HL-60 (cell line): Measurements from ENCODE around the gene STEAP1B.
A peak's percentile ranks its signal among the peaks of the same experiment; 100 is the strongest.
"Not testable (repeated sequence)": the region's sequence is repeated elsewhere in the genome, so short reads cannot be mapped to it uniquely, and the experiment has no call there.

Experiments used
- GABPA ChIP-seq: IDR thresholded peaks from 2 replicates; pipeline ENCODE4 v1.6.1; 2012; ENCODE audit warnings: low read depth
- POLR2AphosphoS5 ChIP-seq: IDR thresholded peaks from 2 replicates; pipeline ENCODE4 v1.6.1; 2012; ENCODE audit warnings: low read depth
- SPI1 ChIP-seq: IDR thresholded peaks from 2 replicates; pipeline ENCODE4 v1.6.1; 2012; ENCODE audit warnings: low read depth, mild to moderate bottlenecking, borderline replicate concordance
- TF ChIP-seq, protein P1 (sequence below): IDR thresholded peaks from one replicate; pipeline ENCODE4 v1.5.1; 2011; ENCODE audit warnings: low read length, control low read depth, inconsistent platforms; ENCODE audit not compliant: insufficient read depth
- TF ChIP-seq, protein P2 (sequence below): IDR thresholded peaks from 2 replicates; pipeline ENCODE4 v1.6.1; 2012; ENCODE audit warnings: low read depth; ENCODE audit not compliant: insufficient replicate concordance

DNA sequence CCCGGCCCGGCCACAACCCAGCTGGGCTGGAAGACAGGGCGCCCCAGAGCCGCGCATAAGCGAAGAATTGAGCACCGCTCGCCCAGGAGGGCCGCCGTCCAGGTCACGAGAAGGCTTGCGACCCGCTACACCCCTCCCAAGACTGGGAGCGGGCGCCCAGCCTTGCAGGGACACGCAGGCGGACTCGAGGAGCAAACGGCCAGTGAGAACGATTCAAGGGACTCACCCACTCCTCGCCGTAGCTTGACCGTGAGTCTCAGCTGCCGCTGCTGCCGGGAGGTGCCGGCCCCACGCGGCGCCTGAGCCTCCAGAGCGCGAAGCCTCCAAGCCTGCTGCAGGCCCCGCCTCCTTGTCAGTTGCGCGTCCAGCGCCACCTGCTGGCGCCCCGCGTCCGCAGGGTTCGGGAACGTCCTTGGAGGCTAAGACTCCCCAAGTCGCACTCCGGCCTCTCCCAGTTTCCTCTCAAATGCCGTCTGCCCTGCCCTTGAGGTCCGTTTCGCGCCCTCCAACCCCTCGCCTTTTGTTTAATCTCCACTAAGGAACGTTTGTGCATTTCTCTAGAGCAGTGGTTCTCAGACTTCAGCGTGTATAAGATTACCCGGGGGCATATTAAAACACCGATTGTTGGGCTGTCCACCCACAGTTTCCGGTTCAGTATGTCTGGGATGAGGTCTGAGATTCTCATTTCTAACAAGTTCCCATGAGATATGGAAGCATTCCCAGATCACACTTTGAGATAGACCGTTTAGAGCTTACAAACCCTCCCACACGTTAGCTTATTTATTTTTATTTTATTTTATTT lies at the start of gene STEAP1B:
- TF ChIP-seq, protein P1, sequence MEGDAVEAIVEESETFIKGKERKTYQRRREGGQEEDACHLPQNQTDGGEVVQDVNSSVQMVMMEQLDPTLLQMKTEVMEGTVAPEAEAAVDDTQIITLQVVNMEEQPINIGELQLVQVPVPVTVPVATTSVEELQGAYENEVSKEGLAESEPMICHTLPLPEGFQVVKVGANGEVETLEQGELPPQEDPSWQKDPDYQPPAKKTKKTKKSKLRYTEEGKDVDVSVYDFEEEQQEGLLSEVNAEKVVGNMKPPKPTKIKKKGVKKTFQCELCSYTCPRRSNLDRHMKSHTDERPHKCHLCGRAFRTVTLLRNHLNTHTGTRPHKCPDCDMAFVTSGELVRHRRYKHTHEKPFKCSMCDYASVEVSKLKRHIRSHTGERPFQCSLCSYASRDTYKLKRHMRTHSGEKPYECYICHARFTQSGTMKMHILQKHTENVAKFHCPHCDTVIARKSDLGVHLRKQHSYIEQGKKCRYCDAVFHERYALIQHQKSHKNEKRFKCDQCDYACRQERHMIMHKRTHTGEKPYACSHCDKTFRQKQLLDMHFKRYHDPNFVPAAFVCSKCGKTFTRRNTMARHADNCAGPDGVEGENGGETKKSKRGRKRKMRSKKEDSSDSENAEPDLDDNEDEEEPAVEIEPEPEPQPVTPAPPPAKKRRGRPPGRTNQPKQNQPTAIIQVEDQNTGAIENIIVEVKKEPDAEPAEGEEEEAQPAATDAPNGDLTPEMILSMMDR: peak; percentile 23
- not testable (repeated sequence) for TF ChIP-seq SPI1, POLR2AphosphoS5, GABPA
- TF ChIP-seq, protein P2, sequence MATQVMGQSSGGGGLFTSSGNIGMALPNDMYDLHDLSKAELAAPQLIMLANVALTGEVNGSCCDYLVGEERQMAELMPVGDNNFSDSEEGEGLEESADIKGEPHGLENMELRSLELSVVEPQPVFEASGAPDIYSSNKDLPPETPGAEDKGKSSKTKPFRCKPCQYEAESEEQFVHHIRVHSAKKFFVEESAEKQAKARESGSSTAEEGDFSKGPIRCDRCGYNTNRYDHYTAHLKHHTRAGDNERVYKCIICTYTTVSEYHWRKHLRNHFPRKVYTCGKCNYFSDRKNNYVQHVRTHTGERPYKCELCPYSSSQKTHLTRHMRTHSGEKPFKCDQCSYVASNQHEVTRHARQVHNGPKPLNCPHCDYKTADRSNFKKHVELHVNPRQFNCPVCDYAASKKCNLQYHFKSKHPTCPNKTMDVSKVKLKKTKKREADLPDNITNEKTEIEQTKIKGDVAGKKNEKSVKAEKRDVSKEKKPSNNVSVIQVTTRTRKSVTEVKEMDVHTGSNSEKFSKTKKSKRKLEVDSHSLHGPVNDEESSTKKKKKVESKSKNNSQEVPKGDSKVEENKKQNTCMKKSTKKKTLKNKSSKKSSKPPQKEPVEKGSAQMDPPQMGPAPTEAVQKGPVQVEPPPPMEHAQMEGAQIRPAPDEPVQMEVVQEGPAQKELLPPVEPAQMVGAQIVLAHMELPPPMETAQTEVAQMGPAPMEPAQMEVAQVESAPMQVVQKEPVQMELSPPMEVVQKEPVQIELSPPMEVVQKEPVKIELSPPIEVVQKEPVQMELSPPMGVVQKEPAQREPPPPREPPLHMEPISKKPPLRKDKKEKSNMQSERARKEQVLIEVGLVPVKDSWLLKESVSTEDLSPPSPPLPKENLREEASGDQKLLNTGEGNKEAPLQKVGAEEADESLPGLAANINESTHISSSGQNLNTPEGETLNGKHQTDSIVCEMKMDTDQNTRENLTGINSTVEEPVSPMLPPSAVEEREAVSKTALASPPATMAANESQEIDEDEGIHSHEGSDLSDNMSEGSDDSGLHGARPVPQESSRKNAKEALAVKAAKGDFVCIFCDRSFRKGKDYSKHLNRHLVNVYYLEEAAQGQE: not testable (repeated sequence)
